OCI-M1 (cell line): Measurements from ENCODE around the gene IGSF8.
A peak's percentile ranks its signal among the peaks of the same experiment; 100 is the strongest.

Source experiments
- DNase-seq: peaks from one replicate; lab custom pipeline; 2025; lab: John Stamatoyannopoulos, UW

Gene IGSF8

GRCh38 chr1:160103658-160104408, 5.4 kb upstream of the IGSF8 start:
- DNase-seq, result no peak

GRCh38 chr1:160101717-160102522, 3.5 kb upstream of the IGSF8 start:
- DNase-seq, result no peak

- DNase-seq, result peak; percentile 90
These were observed 2.8 kb upstream of the IGSF8 start for GRCh38 chr1:160101037-160101716.

- no peak for DNase-seq
These were observed 1.4 kb upstream of the IGSF8 start for GRCh38 chr1:160099716-160100375.

GRCh38 chr1:160098852-160099561, 588 bp upstream of the IGSF8 start:
- DNase-seq, result peak; percentile 96

GRCh38 chr1:160097151-160097910, 1.1 kb downstream of the IGSF8 start:
- DNase-seq, result no peak

- DNase-seq, result no peak
These were observed 1.9 kb downstream of the IGSF8 start for GRCh38 chr1:160096274-160097116.

- DNase-seq, result no peak
These were observed 2.9 kb downstream of the IGSF8 start for GRCh38 chr1:160095382-160096105.

GRCh38 chr1:160094806-160095205, 3.6 kb downstream of the IGSF8 start:
- no peak for DNase-seq

- no peak for DNase-seq
These were observed 4.2 kb downstream of the IGSF8 start for GRCh38 chr1:160094291-160094625.

- no peak for DNase-seq
These were observed 4.7 kb downstream of the IGSF8 start for GRCh38 chr1:160093624-160094290.

GRCh38 chr1:160093069-160093395, 5.4 kb downstream of the IGSF8 start:
- DNase-seq, result no peak

- no peak for DNase-seq
These were observed 5.9 kb downstream of the IGSF8 start for GRCh38 chr1:160092366-160093068.

- DNase-seq, result no peak
These were observed 6.7 kb downstream of the IGSF8 start for GRCh38 chr1:160091666-160092223.

- no peak for DNase-seq
These were observed 7.7 kb downstream of the IGSF8 start for GRCh38 chr1:160090760-160091159.

- DNase-seq, result no peak
These were observed 8.5 kb downstream of the IGSF8 start for GRCh38 chr1:160089883-160090282.

GRCh38 chr1:160087118-160087662, 11.2 kb downstream of the IGSF8 start:
- no peak for DNase-seq

GRCh38 chr1:160086456-160086892, 11.9 kb downstream of the IGSF8 start:
- no peak for DNase-seq
